SK-N-SH (cell line): Measurements from ENCODE around the gene PCSK5. TPM values are rescaled to one million over a fixed set of nuclear protein-coding genes. Genes with fewer than 3 reads are reported as not detected.

Source experiments
- CTCF ChIA-PET: fragments of 300-600, 350-600 bp; formaldehyde crosslinking; extraction: SDS; loops from one replicate; lab custom pipeline; 2021; lab: Yijun Ruan, JAX
- POLR2A ChIA-PET: fragments of 350-600 bp; sonication (Branson Sonifier 250); formaldehyde crosslinking; extraction: SDS; loops from one replicate; lab custom pipeline; 2020; ENCODE audit warnings: antibody characterized with exemption, inconsistent platforms; lab: Yijun Ruan, JAX
- DNase-seq: peaks from one replicate; pipeline ENCODE4 v3.0.0; 2012
- H2AFZ ChIP-seq: fragments of 200-600 bp; sonication (generic); 2 replicates; pipeline ENCODE4 v1.8.1; 2016; ENCODE audit warnings: antibody characterized with exemption, mild to moderate bottlenecking, low read depth
- H3F3A ChIP-seq: fragments of 200-600 bp; sonication (generic); replicated peaks from 2 replicates; pipeline ENCODE3; 2016; ENCODE audit warnings: antibody characterized with exemption, mild to moderate bottlenecking; ENCODE audit not compliant: insufficient read depth
- H3K27ac ChIP-seq, 2 experiments: fragments of 200-500 bp in 1 of 2; fragments of 200-600 bp in 1 of 2; sonication (Bioruptor generic) in 1 of 2; sonication (generic), shearing (Covaris generic) in 1 of 2; 2 replicates each; pipeline versions ENCODE4 v1.5.1 to v1.6.1; 2014 to 2016; ENCODE audit warnings: low read depth in 2 of 2, inconsistent platforms in 1 of 2, low read length in 1 of 2, mild to moderate bottlenecking in 1 of 2, mixed read lengths in 1 of 2
- H3K27me3 ChIP-seq: fragments of 200-600 bp; sonication (generic), shearing (Covaris generic); 2 replicates; pipeline ENCODE4 v1.6.1; 2016; ENCODE audit warnings: mixed run types; ENCODE audit not compliant: insufficient read depth
- H3K36me3 ChIP-seq, 2 experiments: fragments of 200-500 bp in 1 of 2; fragments of 200-600 bp in 1 of 2; sonication (Bioruptor generic) in 1 of 2; sonication (generic) in 1 of 2; replicated peaks in 1 of 2; 2 replicates each; pipeline versions ENCODE3 to v1.5.1; 2014 to 2016; ENCODE audit warnings: low read length in 1 of 2, mild to moderate bottlenecking in 1 of 2; ENCODE audit not compliant: insufficient read depth in 2 of 2, control insufficient read depth in 1 of 2
- H3K4me1 ChIP-seq, 2 experiments: fragments of 200-500 bp in 1 of 2; fragments of 200-600 bp in 1 of 2; sonication (Bioruptor generic) in 1 of 2; sonication (generic), shearing (Covaris generic) in 1 of 2; 2 replicates each; pipeline versions ENCODE4 v1.5.1 to v1.6.1; 2014 to 2016; ENCODE audit warnings: low read depth in 1 of 2, low read length in 1 of 2, mixed run types in 1 of 2; ENCODE audit not compliant: insufficient read depth in 2 of 2, control insufficient read depth in 1 of 2
- H3K4me2 ChIP-seq: fragments of 200-600 bp; sonication (generic), shearing (Covaris generic); 2 replicates; pipeline ENCODE4 v1.6.1; 2017; ENCODE audit warnings: mixed run types
- H3K4me3 ChIP-seq, 2 experiments: fragments of 200-500 bp in 1 of 2; fragments of 200-600 bp in 1 of 2; sonication (Bioruptor generic) in 1 of 2; sonication (generic), shearing (Covaris generic) in 1 of 2; 2 replicates each; pipeline versions ENCODE4 v1.5.1 to v1.8.1; 2014 to 2016; ENCODE audit warnings: low read depth in 2 of 2, inconsistent platforms in 1 of 2, low read length in 1 of 2, mild to moderate bottlenecking in 1 of 2, mixed read lengths in 1 of 2, moderate library complexity in 1 of 2
- H3K79me2 ChIP-seq: fragments of 200-600 bp; sonication (generic); 2 replicates; pipeline ENCODE4 v1.8.1; 2017; ENCODE audit warnings: mild to moderate bottlenecking; ENCODE audit not compliant: insufficient read depth
- H3K9ac ChIP-seq: fragments of 200-600 bp; sonication (generic); 2 replicates; pipeline ENCODE4 v1.6.1; 2017; ENCODE audit warnings: mixed run types
- H3K9me2 ChIP-seq: fragments of 200-600 bp; sonication (generic); 2 replicates; pipeline ENCODE4 v1.6.1; 2017; ENCODE audit warnings: mixed run types
- H3K9me3 ChIP-seq: fragments of 200-600 bp; sonication (generic); 2 replicates; pipeline ENCODE4 v1.6.1; 2017; ENCODE audit warnings: mixed run types, mild to moderate bottlenecking, moderate library complexity
- H4K20me1 ChIP-seq: fragments of 200-600 bp; sonication (generic); 2 replicates; pipeline ENCODE4 v1.6.1; 2017; ENCODE audit warnings: mild to moderate bottlenecking, mixed run types; ENCODE audit not compliant: insufficient read depth
- ELF1 ChIP-seq: IDR thresholded peaks from 2 replicates; pipeline ENCODE4 v1.4.0; 2012
- EP300 ChIP-seq, 2 experiments: IDR thresholded peaks; 2 replicates each; pipeline versions ENCODE4 v1.4.0 to v1.6.1; 2012; ENCODE audit warnings: borderline replicate concordance in 1 of 2, low read depth in 1 of 2, low read length in 1 of 2
- EZH2phosphoT487 ChIP-seq: fragments of 200-600 bp; sonication (generic); IDR thresholded peaks from 2 replicates; pipeline ENCODE4 v1.6.1; 2017; ENCODE audit warnings: low read depth, mixed run types, mild to moderate bottlenecking, antibody characterized with exemption, moderate library complexity, borderline replicate concordance
- FOXJ3 ChIP-seq: sonication (generic); formaldehyde crosslinking; IDR thresholded peaks from 2 replicates; pipeline ENCODE4 v1.5.1; 2020; ENCODE audit warnings: mild to moderate bottlenecking, missing genetic modification reagents
- FOXM1 ChIP-seq: IDR thresholded peaks from 2 replicates; pipeline ENCODE4 v1.4.0; 2012; ENCODE audit warnings: low read depth, mild to moderate bottlenecking
- MEF2A ChIP-seq: IDR thresholded peaks from 2 replicates; pipeline ENCODE4 v1.4.0; 2012; ENCODE audit warnings: low read depth, borderline replicate concordance
- MXI1 ChIP-seq: IDR thresholded peaks from 2 replicates; pipeline ENCODE4 v1.6.1; 2012; ENCODE audit warnings: mild to moderate bottlenecking, low read depth, low read length, improper control_type of control experiment
- NRF1 ChIP-seq: IDR thresholded peaks from 2 replicates; pipeline ENCODE4 v1.6.1; 2012; ENCODE audit warnings: low read depth, mild to moderate bottlenecking, low read length
- RAD21 ChIP-seq: IDR thresholded peaks from 2 replicates; pipeline ENCODE4 v1.6.1; 2012; ENCODE audit warnings: mild to moderate bottlenecking, low read length
- RCOR1 ChIP-seq: fragments of 150-350 bp; IDR thresholded peaks from 2 replicates; pipeline ENCODE4 v1.6.1; 2017; ENCODE audit warnings: antibody characterized with exemption, low read length
- RFX5 ChIP-seq: IDR thresholded peaks from 2 replicates; pipeline ENCODE4 v1.6.1; 2012; ENCODE audit warnings: mild to moderate bottlenecking, improper control_type of control experiment, low read length
- SIN3A ChIP-seq: IDR thresholded peaks from 2 replicates; pipeline ENCODE4 v1.6.1; 2012; ENCODE audit warnings: low read depth, mild to moderate bottlenecking, low read length, moderate library complexity, borderline replicate concordance
- SMC3 ChIP-seq: IDR thresholded peaks from 2 replicates; pipeline ENCODE4 v1.6.1; 2012; ENCODE audit warnings: low read depth, low read length, improper control_type of control experiment
- TAF1 ChIP-seq: IDR thresholded peaks from 2 replicates; pipeline ENCODE4 v1.6.1; 2012; ENCODE audit warnings: low read depth, mild to moderate bottlenecking, low read length, moderate library complexity, borderline replicate concordance
- TCF12 ChIP-seq: IDR thresholded peaks from 2 replicates; pipeline ENCODE4 v1.4.0; 2012
- WGBS: methylation state at CpG from one replicate; pipeline ENCODE4 v1.1.6; 2017; ENCODE audit warnings: low lambda C conversion rate; 5-methylcytosine and 5-hydroxymethylcytosine counted together
- polyA plus RNA-seq, 3 experiments: library from polyadenylated mRNA; depleted of rRNA; stranded (reverse); fragments of >200 nt; gene quantifications; 2 replicates each; pipeline ENCODE4 v1.2.3, GENCODE V29; 2012
- TF ChIP-seq, protein P1 (sequence below): IDR thresholded peaks from 2 replicates; pipeline ENCODE4 v1.4.0; 2012; ENCODE audit warnings: low read depth
- TF ChIP-seq, protein P2 (sequence below): IDR thresholded peaks from 2 replicates; pipeline ENCODE4 v1.4.0; 2012; ENCODE audit warnings: low read depth, borderline replicate concordance
- TF ChIP-seq, protein P3 (sequence below): fragments of 150-350 bp; IDR thresholded peaks from 2 replicates; pipeline ENCODE4 v1.6.1; 2017; ENCODE audit warnings: antibody characterized with exemption, low read length, low read depth, borderline replicate concordance
- TF ChIP-seq, protein P4 (sequence below): fragments of 150-350 bp; IDR thresholded peaks from 2 replicates; pipeline ENCODE4 v1.6.1; 2016; ENCODE audit warnings: mild to moderate bottlenecking, low read depth, low read length
- TF ChIP-seq, protein P5 (sequence below): fragments of 200-600 bp; sonication (generic); IDR thresholded peaks from 2 replicates; pipeline ENCODE4 v1.6.1; 2017; ENCODE audit warnings: antibody characterized with exemption, mild to moderate bottlenecking, moderate library complexity
- TF ChIP-seq, protein P6 (sequence below): IDR thresholded peaks from 2 replicates; pipeline ENCODE4; 2012

PCSK5 gene
- polyA plus RNA-seq, 1 of the 3 experiments (the other 2 are of a cell fraction): 0.08 TPM

DNA sequence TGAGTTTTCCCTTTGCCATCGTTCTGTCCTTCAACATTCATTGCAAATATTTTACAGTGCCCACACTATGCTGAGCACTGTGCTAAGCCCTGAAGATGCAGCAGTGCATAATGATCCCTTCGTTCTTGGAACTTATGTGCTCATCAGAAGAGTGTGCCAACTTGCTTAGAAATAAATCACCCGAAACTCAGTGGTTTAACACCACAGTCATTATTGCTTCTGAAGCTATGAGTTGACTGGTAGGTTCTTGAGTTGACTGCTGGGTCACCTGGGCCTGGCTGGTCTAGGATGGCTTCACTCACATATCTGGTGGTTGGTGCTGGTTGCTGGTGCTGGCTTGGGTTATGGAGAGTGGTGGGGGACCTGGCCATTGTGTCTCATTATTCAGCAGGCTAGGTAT is 20.9 kb downstream of the PCSK5 start:
- Histone ChIP-seq H3K27me3 (no peaks in the 10 kb centered on the region; the same call in 1 of the 2 replicates), H3K36me3 (no peaks in the 10 kb centered on the region), H3K79me2 (no peaks in the 10 kb centered on the region), H3K9ac (no peak overlapping the region), H3K4me2 (no peak overlapping the region), H2AFZ (no peak overlapping the region), H3K9me3 (no peaks in the 10 kb centered on the region), H3F3A (no peaks in the 10 kb centered on the region), H3K4me3 (no peak overlapping the region)
- WGBS: 16% methylated on average over 3 of the region's 3 CpGs
- CTCF ChIA-PET: no interaction called here
- no peak for DNase-seq
- TF ChIP-seq TCF12 (no peak), NRF1 (no peak), EP300 (IDR thresholded peaks at IDR 0.05; ENCODE audit: borderline replicate concordance in 1 of 2, low read depth in 1 of 2, low read length in 1 of 2) (no peak), FOXM1 (no peak), MXI1 (no peak), TAF1 (no peak), MEF2A (no peak), RCOR1 (no peak), FOXJ3 (no peak), RFX5 (no peak), SIN3A (no peak), EZH2phosphoT487 (no peak), ELF1 (no peak), RAD21 (no peak), SMC3 (no peak)
- TF ChIP-seq, protein P1, sequence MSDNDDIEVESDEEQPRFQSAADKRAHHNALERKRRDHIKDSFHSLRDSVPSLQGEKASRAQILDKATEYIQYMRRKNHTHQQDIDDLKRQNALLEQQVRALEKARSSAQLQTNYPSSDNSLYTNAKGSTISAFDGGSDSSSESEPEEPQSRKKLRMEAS: no peak
- TF ChIP-seq, protein P2, sequence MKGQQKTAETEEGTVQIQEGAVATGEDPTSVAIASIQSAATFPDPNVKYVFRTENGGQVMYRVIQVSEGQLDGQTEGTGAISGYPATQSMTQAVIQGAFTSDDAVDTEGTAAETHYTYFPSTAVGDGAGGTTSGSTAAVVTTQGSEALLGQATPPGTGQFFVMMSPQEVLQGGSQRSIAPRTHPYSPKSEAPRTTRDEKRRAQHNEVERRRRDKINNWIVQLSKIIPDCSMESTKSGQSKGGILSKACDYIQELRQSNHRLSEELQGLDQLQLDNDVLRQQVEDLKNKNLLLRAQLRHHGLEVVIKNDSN: no peak
- TF ChIP-seq, protein P3, sequence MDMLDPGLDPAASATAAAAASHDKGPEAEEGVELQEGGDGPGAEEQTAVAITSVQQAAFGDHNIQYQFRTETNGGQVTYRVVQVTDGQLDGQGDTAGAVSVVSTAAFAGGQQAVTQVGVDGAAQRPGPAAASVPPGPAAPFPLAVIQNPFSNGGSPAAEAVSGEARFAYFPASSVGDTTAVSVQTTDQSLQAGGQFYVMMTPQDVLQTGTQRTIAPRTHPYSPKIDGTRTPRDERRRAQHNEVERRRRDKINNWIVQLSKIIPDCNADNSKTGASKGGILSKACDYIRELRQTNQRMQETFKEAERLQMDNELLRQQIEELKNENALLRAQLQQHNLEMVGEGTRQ: no peak
- TF ChIP-seq, all 33 proteins: peak for 0
- Histone ChIP-seq H4K20me1 (no peaks in the 10 kb centered on the region), H3K27ac (no peak overlapping the region), H3K9me2 (no peaks in the 10 kb centered on the region), H3K4me1 (no peaks in the 10 kb centered on the region)
- POLR2A ChIA-PET: interaction anchor here (0.6 kb wide), 1 partner anchor 445 kb away, joined by 3 read pairs; no protein-coding TSS in a partner anchor

DNA sequence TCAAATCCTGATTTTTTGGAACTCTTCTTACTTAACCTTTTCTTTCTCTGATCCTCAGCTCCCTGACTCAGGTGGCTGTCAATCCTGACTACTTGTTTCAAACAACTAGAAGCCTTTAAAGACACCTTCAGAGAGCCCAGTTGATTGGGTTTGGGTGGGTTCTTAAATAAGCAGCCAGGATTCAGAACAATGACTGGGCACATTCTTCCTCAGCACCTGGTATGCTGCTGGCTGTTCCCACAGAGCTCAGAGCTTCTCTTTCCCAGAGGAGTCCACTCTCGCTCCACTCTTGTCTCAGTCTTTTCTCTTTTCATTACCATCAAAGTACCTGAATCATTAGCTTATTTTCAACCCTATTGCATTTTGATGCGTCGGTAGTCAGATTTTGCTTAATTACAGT is 22.5 kb downstream of the PCSK5 start:
- Histone ChIP-seq H2AFZ (no peak overlapping the region), H4K20me1 (no peaks in the 10 kb centered on the region), H3K27ac (no peak overlapping the region), H3K9me2 (no peaks in the 10 kb centered on the region), H3K36me3 (no peaks in the 10 kb centered on the region), H3K9me3 (no peaks in the 10 kb centered on the region), H3K4me1 (no peaks in the 10 kb centered on the region), H3K79me2 (no peaks in the 10 kb centered on the region), H3K27me3 (no peaks in the 10 kb centered on the region; the same call in 1 of the 2 replicates), H3K4me2 (no peak overlapping the region), H3K4me3 (no peak overlapping the region), H3K9ac (no peak overlapping the region), H3F3A (no peaks in the 10 kb centered on the region)
- POLR2A ChIA-PET: no interaction called here
- no peak for DNase-seq
- CTCF ChIA-PET: interaction anchor here (0.6 kb wide), 1 partner anchor 133 kb away, joined by 4 read pairs; no protein-coding TSS in a partner anchor
- 24% methylated on average over 3 of the region's 3 CpGs for WGBS
- TF ChIP-seq EP300 (IDR thresholded peaks at IDR 0.05; ENCODE audit: borderline replicate concordance in 1 of 2, low read depth in 1 of 2, low read length in 1 of 2) (no peak), MXI1 (no peak), EZH2phosphoT487 (no peak), RAD21 (no peak), NRF1 (no peak), ELF1 (no peak)
- TF ChIP-seq, protein P4, sequence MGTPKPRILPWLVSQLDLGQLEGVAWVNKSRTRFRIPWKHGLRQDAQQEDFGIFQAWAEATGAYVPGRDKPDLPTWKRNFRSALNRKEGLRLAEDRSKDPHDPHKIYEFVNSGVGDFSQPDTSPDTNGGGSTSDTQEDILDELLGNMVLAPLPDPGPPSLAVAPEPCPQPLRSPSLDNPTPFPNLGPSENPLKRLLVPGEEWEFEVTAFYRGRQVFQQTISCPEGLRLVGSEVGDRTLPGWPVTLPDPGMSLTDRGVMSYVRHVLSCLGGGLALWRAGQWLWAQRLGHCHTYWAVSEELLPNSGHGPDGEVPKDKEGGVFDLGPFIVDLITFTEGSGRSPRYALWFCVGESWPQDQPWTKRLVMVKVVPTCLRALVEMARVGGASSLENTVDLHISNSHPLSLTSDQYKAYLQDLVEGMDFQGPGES: no peak
- TF ChIP-seq, protein P5, sequence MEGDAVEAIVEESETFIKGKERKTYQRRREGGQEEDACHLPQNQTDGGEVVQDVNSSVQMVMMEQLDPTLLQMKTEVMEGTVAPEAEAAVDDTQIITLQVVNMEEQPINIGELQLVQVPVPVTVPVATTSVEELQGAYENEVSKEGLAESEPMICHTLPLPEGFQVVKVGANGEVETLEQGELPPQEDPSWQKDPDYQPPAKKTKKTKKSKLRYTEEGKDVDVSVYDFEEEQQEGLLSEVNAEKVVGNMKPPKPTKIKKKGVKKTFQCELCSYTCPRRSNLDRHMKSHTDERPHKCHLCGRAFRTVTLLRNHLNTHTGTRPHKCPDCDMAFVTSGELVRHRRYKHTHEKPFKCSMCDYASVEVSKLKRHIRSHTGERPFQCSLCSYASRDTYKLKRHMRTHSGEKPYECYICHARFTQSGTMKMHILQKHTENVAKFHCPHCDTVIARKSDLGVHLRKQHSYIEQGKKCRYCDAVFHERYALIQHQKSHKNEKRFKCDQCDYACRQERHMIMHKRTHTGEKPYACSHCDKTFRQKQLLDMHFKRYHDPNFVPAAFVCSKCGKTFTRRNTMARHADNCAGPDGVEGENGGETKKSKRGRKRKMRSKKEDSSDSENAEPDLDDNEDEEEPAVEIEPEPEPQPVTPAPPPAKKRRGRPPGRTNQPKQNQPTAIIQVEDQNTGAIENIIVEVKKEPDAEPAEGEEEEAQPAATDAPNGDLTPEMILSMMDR: no peak
- TF ChIP-seq, protein P3: no peak
- TF ChIP-seq, protein P6, sequence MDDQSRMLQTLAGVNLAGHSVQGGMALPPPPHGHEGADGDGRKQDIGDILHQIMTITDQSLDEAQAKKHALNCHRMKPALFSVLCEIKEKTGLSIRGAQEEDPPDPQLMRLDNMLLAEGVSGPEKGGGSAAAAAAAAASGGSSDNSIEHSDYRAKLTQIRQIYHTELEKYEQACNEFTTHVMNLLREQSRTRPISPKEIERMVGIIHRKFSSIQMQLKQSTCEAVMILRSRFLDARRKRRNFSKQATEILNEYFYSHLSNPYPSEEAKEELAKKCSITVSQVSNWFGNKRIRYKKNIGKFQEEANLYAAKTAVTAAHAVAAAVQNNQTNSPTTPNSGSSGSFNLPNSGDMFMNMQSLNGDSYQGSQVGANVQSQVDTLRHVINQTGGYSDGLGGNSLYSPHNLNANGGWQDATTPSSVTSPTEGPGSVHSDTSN: no peak
